T follicular helper cell (primary cell): ENCODE data around the gene MAP2K4.

Experiments used
- DNase-seq: peaks from one replicate; pipeline ENCODE4 v3.0.0-alpha.2; 2020; ENCODE audit warnings: low read depth

Gene MAP2K4

GRCh38 chr17:12037970-12038369, 17.3 kb downstream of the MAP2K4 start:
- DNase-seq = no peak

- no peak for DNase-seq
These were observed 19.8 kb downstream of the MAP2K4 start for GRCh38 chr17:12040478-12040877.

DNA sequence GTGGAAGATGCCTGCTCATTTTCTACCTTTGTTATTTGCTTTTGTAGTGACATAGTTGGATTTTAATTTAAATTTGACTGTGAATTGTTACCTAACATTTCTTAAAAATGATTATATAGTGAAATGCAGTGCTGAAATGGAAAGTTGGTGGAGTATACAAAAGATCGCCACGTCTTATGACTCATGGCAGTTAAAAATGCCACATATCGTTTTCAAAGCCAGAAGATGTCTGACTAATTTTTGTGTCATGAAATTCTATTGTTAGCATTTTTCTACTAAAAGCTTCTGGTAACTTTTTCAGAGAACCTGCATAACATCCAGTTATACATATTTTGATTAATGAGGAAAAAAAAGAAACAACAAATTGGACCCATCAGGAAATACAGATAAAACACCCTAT, 20.6 kb downstream of the MAP2K4 start:
- DNase-seq = no peak

DNA sequence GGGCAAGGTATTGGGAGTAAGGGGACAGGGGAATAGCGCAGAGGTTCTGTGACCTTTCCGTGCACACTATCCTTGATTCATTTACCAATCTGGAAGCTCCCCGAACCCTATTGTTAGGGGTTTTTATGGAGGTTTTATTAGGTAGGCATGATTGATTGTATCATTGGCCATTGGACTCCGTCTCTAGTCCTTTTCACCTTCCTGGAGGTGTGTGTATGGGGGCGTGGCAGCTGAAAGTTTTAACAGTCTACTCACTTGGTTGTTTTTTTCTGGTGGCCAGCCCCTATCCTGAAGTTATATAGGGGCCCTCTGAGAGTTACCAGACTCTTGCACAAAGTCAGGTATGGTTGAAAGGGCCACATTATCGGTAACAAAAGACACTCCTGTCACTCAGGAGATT, 23.0 kb downstream of the MAP2K4 start:
- DNase-seq = no peak

GRCh38 chr17:12046786-12047185, 26.1 kb downstream of the MAP2K4 start:
- no peak for DNase-seq

GRCh38 chr17:12047681-12048376, 27.2 kb downstream of the MAP2K4 start:
- no peak for DNase-seq

DNA sequence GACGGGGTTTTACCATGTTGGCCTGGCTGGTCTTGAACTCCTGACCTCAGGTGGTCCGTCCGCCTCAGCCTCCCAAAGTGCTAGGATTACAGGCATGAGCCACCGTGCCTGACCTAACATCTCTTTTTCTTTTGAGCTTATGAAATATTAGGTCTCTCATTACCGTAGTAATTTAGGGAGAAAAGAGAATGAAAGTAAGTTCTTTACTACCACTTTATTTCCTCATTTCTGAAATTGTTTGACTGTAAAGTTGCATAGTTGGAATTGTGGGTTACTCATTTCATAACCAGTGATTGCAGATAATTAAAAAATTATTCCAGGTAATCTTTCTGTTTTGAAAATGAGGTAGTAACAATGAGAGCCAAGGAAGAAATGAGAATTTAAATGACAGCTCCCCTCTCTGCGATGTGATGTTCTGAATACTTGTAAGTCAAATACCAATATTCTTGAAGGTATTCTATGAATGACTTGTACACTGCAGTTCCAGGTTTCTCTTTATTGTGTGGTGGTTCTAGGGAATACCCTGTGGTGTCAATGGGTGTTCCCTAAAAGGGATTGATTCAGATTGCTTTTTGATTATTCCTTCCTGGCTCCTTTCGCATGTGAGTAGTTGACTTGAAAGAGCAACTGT, 28.3 kb downstream of the MAP2K4 start:
- no peak for DNase-seq

DNA sequence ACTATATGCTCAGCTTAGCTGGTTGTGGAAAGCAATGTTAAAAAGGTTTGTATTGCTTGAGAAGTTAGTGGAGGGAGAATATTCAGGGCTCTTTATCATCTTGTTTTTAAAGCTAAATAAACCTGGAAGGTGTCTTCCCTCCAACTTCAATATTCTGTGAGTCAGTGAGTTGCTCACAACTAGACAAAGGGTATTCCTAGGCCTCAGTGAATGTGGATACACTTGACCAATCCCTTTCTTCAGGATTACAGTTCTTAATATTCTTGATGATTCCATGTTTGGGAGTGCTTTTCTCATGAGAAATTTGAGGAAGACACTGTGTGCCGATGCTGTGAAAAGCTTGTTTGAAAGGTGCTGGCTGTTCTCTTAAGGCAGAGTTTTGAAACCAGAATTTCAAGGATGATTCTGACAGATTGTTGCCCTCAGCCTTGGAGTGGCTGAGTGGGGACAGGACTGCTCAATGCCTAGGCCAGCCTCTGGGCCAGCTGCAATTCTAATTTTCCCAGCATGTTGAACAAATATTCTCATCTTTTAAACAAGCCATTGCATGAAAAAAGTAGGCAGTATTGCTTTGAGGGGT, 30.1 kb downstream of the MAP2K4 start:
- no peak for DNase-seq

GRCh38 chr17:12053552-12053951, 32.9 kb downstream of the MAP2K4 start:
- no peak for DNase-seq

DNA sequence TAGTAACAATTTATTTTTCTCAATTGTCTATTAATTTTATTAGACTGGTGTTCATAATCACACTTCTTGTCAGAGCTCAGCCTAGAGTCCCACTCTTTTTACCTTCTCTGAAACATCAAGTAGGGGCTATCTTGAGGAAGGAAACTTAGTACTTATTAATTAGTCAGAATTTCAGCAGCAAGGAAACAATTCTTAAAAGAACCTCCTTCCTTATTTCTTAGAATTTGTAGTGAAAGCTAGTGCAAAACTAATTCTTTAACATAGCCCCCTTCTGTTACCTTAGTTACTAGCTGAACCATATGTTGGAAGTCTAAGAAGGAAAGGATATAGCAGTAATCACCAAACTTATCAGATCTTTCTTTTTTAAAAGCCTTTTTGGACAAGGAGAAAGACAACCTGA, 35.2 kb downstream of the MAP2K4 start:
- DNase-seq = no peak

DNA sequence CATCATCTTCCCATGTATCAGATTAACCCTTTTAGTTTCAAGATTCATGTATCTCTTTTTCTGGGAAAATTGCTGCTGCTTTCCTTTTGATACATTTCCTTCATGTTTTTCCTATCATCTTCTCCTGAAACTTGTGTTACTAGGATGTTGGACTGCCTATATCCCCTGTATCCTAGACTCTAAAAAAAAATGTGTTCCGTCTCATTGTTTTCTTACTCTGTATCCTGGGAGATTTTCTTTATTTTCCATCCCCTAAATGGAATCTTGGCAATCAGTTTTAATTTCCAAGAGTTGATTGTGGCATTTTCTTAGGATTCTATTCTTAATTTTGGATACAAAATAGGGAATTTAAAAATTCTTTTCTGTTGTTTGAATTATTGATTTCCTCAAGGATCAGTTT, 36.8 kb downstream of the MAP2K4 start:
- no peak for DNase-seq

- no peak for DNase-seq
These were observed 37.9 kb downstream of the MAP2K4 start for GRCh38 chr17:12058535-12058934.

GRCh38 chr17:12062249-12062648, 41.6 kb downstream of the MAP2K4 start:
- no peak for DNase-seq

- DNase-seq = no peak
These were observed 43.7 kb downstream of the MAP2K4 start for GRCh38 chr17:12064395-12064794.

- no peak for DNase-seq
These were observed 46.8 kb downstream of the MAP2K4 start for GRCh38 chr17:12067485-12067884.

DNA sequence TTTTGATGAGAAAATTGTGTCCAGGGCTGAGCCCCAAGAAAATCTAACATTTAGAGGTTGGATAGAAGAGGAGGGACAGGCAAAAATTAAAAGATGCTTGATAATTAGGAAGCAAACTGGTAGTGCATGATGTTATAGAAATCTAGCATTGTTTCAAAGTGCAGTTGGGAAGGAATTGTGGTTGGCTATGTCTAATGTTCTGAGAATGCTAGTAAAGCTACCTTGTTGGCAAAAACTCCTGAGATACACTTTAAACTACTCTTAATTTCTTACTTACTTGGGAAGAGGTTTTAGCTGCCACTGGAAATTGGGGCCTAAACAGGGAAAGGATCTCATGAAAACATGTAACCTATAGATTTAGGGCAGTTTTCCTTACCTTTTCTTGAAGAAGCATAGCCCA, 48.3 kb downstream of the MAP2K4 start:
- no peak for DNase-seq

DNA sequence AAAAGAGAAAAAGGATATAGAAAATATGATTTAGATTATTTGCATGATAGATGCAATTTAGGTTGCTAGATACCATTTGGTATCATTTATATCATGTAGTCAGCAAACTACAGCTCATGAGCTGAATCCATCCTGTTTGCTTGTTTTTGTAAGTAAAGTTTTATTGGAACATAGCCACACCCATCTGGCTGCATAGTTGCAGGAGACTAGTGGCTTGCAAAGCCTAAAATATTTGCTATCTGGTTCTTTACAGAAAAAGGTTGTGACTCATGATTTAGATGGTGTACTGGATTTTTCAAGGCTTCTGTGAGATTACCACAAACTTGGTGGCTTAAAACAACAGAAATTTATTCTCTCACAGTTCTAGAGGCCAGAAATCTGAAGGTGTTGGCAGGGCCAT, 49.9 kb downstream of the MAP2K4 start:
- DNase-seq = no peak

GRCh38 chr17:12074346-12074745, 53.7 kb downstream of the MAP2K4 start:
- DNase-seq = no peak

GRCh38 chr17:12077773-12078172, 57.1 kb downstream of the MAP2K4 start:
- no peak for DNase-seq

GRCh38 chr17:12078791-12079190, 58.1 kb downstream of the MAP2K4 start:
- DNase-seq = no peak

GRCh38 chr17:12081720-12082119, 61.0 kb downstream of the MAP2K4 start:
- DNase-seq = no peak

DNA sequence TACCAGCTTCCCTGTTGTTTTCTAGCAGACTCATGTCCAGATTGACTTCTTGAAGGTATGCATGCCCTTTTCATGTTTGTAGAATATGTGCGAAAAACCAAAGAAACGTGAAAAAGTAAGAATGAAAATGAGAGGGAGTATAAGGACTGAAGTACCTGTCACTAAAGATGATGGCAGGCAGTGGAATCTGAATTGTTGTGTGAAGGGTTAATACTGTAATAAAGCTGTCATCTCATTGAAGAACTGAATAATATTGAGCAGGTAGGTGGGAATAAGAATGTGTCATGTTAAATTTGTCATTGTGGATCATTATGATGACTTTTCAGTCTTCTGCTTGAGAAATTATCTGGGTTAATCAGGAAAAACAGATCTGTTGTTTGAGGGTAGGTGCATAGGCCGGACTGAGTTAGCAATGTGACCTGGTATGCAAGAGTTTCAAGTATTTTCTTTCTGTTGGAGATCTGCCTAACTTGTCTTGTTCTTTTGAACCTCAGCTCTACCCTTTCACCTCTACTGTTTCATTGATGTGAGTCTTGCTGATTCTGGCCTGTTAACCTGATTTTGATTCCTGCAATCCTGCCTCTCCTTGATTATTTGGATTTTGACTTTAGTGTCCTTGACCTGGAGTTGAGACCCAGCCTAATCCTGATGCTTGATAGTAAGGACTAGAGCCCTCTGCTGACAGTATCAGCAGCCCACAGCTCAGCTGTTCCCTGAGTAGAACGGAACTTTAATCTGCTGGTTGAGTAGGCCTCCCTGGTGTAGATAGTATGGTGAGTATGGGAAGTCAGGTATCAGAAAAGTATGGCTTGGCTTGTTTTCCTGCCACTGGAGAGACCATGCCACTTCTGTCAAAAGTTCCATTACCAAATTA, 64.6 kb downstream of the MAP2K4 start:
- no peak for DNase-seq

- no peak for DNase-seq
These were observed 67.4 kb downstream of the MAP2K4 start for GRCh38 chr17:12088035-12088434.
